HG03039 (cell line): Measurements from ENCODE around the gene TRPM3.
A peak's percentile ranks its signal among the peaks of the same experiment; 100 is the strongest.

ENCODE experiments used
- ATAC-seq: cut with Tn5 transposase; IDR thresholded peaks from one replicate; pipeline ENCODE4 v1.9.1; 2021; ENCODE audit warnings: mild to moderate bottlenecking, moderate library complexity; ENCODE audit not compliant: unreplicated experiment

Gene TRPM3

GRCh38 chr9:70616228-70616990 lies 505.0 kb downstream of the TRPM3 start:
- no peak for ATAC-seq

GRCh38 chr9:70615464-70616138 lies 505.8 kb downstream of the TRPM3 start:
- ATAC-seq: no peak

GRCh38 chr9:70614786-70615463 lies 506.5 kb downstream of the TRPM3 start:
- ATAC-seq: no peak

GRCh38 chr9:70613024-70613768 lies 508.2 kb downstream of the TRPM3 start:
- no peak for ATAC-seq

GRCh38 chr9:70610287-70610644 lies 511.2 kb downstream of the TRPM3 start:
- ATAC-seq: no peak

- no peak for ATAC-seq
Observed at GRCh38 chr9:70609542-70610286, 511.7 kb downstream of the TRPM3 start.

GRCh38 chr9:70609011-70609410 lies 512.4 kb downstream of the TRPM3 start:
- ATAC-seq: no peak

- no peak for ATAC-seq
Observed at GRCh38 chr9:70607926-70608325, 513.5 kb downstream of the TRPM3 start.

GRCh38 chr9:70607329-70607728 lies 514.1 kb downstream of the TRPM3 start:
- no peak for ATAC-seq

GRCh38 chr9:70603020-70603411 lies 518.4 kb downstream of the TRPM3 start:
- ATAC-seq: no peak

- peak; percentile 61 for ATAC-seq
Observed at GRCh38 chr9:70602321-70603019, 519.0 kb downstream of the TRPM3 start.

GRCh38 chr9:70601000-70601951 lies 520.1 kb downstream of the TRPM3 start:
- no peak for ATAC-seq

- no peak for ATAC-seq
Observed at GRCh38 chr9:70600506-70600905, 520.9 kb downstream of the TRPM3 start.

GRCh38 chr9:70597886-70598285 lies 523.5 kb downstream of the TRPM3 start:
- ATAC-seq: no peak

- ATAC-seq: no peak
Observed at GRCh38 chr9:70595211-70595610, 526.2 kb downstream of the TRPM3 start.

GRCh38 chr9:70594386-70594944 lies 527.0 kb downstream of the TRPM3 start:
- ATAC-seq: no peak

GRCh38 chr9:70593241-70593640 lies 528.2 kb downstream of the TRPM3 start:
- ATAC-seq: no peak

- ATAC-seq: no peak
Observed at GRCh38 chr9:70590315-70590677, 531.1 kb downstream of the TRPM3 start.
